Myocyte (in vitro differentiated cells): ENCODE data around the gene RIMBP2. TPM values are rescaled to one million over a fixed set of nuclear protein-coding genes. Genes with fewer than 3 reads are reported as not detected.

Source experiments
- DNase-seq: peaks from one replicate; pipeline ENCODE4 v3.0.0-alpha.2; 2012; ENCODE audit warnings: low read depth
- total RNA-seq: library from RNA; depleted of rRNA; stranded (reverse); fragments of >200 nt; gene quantifications from 2 replicates; pipeline ENCODE4 v1.2.3, GENCODE V29; 2014

Gene RIMBP2
- total RNA-seq, 1 donor from 2014 or later: not detected

DNA sequence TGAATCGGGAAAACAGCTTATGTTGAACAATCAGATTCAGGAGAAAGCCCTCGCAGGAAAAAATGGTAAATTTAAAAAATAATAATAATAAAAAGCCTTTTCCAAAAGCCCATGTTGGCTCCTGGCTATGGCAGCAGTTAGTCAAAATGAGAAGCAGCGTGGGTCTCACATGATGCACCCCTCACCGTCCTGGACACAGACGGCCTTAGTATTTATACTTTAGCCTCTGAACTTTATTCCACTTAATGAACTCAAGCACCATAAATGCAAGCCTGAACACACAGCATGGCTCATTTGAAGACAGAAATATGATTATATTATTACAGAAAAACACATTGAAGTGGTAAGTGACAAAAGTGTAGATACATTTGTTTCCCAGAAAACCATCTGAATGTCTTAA lies 160.9 kb downstream of the RIMBP2 start:
- DNase-seq: no peak

DNA sequence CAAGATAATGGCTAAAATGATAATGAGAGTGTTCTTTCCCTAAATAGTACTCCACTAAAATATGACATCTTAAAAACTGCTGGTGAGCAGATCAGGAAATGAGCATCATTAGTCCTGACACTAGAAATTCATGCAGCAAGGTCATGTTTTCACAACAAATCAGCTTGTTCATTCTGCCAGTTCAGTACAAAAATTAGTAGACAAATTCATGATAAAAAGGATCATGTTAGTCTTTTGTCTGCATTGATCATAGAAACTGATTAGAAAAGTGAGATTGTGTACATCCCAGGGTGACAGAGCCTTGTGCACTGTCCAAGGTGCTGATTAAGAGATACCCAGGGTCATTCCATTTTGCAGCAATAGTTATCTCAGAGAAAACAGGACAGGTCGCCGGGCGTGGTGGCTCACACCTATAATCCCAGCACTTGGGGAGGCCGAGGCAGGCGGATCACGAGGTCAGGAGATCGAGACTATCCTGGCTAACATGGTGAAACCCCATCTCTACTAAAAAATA lies 163.6 kb downstream of the RIMBP2 start:
- no peak for DNase-seq

DNA sequence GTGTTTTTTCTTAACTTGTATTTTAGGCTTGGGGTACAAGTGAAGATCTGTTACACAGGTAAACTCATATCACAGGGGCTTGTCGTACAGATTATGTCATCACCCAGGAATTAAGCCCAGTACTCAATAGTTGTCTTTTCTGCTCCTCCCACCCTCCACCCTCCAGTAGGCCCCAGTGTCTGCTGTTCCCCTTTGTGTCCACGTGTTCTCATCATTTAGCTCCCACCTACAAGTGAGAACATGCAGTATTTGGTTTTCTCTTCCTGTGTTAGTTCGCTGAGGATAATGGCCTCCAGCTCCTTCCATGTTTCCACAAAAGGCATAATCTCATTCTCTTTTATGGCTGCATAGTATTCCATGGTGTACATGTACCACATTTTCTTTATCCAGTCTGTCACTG lies 166.7 kb downstream of the RIMBP2 start:
- no peak for DNase-seq

DNA sequence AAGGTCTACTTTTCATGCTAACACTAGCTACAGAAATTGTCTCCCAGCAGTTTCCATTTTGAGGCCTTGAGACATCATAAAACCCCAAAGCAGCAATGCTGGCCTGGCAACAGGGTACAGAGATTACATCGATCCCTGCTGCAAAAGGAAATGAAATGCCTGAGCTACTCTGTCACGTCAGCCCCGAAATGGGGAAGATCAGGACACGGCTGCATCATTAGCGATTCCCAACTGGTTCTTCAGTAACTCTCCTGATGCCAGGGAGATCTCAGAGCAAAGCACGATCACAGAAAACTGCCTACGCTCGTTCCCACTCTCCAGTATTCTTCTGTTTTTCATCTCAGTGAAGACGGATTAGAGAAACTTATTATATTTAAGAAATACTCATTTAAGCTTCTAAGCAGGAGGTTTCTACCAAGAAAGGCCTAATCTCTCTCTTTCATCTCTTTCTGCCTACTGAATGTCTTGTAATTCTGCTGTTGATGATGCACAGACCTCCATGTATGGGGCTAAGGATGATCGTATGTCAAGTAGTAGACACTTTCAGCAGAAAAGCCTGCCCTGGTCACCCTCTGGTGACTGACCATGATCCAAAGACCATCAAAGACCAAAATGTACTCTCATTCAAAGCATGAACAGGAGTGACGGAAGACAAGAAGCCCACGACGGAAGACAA lies 168.5 kb downstream of the RIMBP2 start:
- no peak for DNase-seq

DNA sequence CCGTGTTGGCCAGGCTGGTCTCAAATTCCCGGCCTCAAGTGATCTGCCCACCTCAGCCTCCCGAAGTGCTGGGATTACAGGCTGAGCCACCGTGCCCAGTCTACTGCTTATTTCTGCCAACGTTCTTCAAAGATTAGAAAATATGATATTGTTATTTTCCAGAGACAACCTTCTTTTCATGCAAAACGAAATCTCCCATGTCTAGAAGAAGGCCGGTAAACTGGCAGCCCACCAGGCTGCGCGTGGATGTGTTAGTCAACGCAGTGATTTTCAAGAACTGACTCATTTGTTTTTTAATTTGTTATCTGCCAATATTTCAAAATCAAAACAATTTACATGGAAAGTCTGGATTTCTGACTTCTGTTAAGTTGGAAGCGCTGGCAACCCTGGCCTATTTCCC lies 169.6 kb downstream of the RIMBP2 start:
- DNase-seq: no peak

DNA sequence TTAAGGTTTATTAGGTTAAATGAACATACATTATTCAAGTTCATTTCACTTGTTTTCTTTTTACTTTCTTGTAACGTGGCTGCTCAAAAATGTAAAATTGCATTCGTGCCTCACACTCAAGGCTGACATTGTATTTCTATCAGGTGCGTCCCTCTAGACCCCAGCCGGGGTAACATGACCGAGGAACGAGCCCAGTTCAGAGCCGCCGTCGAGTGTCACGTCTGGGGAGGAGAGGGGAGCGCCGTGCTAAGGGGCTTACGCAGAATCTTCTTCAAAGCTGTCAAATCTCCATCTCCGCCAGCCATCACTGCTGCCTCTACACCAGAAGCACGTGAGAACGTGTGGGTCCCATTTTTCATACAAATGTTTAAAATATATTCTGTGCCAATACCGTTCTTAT lies 170.6 kb downstream of the RIMBP2 start:
- DNase-seq: no peak

DNA sequence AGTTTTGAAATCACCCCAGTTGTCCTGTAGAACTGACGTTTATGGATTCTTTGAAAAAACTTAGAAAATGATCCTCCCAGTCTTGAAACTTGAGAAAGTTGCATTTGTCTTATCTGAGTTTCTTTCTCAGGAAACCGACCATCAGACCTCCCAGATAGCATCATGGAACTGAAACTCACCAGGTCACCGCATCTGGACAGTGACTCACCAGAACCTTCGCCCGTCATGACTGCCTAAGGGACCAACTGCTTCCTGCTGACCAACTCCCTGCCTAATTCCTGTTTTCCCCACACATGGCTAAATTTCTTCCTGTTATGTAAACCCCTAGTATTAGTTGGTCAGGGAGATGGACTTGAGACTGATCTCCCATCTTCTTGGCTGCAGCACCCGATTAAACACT lies 175.7 kb downstream of the RIMBP2 start:
- no peak for DNase-seq

DNA sequence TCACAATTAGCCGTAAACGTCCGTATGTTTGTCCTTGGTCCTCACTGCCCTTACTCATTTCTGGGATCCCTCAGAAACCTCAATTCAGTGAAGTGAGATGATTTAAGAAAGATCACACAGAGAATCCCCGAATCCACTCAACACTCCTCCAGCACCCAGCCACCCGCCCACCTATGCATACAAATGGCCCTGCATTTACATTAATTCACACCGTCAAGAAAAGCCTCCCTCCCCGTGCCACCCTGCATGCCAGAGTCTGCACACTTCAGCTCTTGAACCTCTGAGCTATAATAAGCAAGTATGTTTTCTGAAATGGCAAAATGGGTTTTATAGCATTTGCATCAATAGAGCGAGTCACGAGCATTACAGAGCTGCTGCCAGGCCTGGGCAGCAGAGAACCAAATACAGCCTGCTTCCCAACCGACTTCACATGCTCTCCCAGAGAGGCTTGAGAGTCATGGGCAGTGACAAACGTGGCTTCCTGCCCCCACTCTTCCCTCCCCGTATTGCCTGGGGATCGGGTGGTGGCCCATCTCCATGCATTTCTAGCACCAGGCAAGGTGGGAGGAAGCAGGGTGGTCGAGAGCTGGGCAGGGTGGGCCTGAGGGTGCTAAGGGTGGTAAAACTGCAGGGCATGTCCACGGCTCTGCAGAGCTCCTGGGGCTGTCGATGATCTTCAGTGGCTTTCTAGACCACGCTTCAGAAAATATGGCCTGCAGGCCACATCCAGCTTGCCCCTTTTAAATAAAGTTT lies 177.6 kb downstream of the RIMBP2 start:
- no peak for DNase-seq

DNA sequence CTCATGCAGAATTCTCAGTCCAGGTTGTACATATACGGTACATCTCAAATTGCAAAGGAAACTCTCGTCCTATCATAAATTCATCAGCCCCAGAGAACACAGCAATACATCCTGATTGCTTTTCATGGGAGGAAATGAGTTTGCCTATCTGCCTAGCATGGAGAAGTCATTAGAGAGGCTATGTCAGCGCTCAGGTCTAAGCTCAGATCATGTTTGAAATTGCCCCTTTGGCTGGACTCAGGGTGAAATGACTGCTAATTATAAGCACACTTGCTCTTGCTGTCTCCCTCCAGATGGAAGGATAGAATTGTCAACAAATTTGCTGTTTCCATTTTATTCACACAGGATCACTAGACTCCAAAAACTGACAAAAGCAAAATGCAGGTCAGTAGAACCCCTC lies 178.4 kb downstream of the RIMBP2 start:
- no peak for DNase-seq

DNA sequence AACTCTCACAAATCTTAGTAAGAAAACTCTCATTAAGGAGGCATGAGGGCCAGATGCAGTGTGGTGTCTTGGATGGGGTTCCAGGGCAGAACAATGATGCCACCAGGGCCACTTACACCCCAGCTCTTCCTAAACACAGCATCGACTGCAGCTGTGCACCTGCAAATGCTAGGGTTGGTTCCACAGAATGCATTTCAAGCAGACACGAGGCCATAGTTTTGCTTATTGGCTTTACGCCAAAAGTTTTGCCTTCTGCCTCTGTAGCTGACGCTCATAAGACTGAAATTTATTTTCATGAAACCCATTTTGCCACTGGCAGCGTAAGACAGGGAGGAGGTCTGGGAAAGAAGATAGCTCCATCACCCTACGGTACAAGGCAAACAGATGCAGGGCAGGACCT lies 179.0 kb downstream of the RIMBP2 start:
- no peak for DNase-seq

DNA sequence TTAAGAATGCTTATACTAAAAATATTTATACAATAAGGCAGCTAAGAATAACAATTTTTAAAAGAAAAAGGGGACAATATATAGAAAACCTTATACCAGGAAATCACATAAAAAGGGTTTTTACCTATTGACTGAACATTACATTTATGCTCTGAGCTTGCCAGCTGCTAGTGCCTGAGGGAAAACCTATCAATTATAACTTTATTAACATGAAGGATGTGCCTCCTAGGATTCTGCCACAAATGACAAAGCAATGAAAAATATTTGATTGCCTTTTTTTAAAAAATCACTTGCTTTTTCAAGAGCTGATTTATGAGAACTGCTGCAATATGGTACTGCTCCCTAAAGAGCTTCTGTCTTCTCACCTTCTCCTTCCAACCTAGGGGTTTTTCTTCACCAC lies 185.7 kb downstream of the RIMBP2 start:
- DNase-seq: no peak

DNA sequence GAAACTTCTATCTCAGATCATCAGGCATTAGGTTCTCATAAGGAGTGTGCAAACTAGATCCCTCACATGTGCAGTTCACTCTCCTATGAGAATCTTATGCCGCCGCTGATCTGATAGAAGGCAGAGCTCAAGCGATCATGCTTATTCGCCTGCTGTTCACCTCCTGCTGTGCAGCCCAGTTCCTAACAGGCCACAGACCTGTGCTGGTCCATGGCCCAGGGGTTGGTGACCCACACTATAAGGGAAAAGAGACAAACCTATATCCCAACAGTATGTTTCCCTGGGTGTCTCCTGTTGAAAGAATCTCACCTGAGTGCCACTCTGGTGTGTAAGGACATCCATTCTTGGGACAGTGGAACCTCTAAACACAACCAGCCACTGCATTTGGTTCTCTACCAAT lies 186.3 kb downstream of the RIMBP2 start:
- no peak for DNase-seq

DNA sequence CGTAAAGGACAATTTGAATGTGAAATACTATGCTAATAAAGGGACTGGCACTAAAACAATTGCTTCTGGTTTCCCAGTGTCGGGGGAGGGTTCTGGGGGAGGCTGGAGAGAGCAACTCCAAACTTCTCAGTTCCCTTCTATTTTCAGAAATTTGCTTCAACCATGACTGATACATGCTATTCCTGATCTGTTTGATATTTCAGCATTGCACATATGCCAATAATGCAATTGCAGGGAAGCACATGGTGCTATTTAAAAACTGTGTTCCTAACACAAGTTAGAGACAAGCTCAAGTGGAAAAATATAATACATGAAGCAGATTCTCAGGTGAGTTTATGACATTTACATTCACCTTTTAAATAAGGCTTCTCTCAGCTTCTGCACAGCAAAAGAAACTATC lies 188.9 kb downstream of the RIMBP2 start:
- DNase-seq: no peak

DNA sequence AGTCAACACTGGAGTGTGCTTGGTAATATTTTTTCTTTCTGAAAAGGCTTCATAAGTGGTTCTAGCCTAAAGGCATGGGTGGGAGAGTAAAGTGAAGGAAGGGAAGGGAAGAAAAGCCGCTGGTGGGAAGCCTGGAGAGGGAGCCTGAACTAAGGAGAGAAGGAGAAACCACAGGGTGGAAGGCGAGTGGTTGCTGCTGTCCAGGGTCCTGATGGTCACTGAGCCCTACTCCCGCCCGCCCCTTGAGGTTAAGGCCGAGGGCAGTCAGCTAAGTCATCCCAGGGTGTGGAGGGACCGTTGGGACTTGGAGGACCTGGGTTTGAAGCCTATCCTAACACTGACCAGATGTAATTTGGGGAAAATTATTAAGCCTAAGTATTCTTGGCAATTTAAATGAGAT lies 189.3 kb downstream of the RIMBP2 start:
- peak; percentile 6 for DNase-seq

DNA sequence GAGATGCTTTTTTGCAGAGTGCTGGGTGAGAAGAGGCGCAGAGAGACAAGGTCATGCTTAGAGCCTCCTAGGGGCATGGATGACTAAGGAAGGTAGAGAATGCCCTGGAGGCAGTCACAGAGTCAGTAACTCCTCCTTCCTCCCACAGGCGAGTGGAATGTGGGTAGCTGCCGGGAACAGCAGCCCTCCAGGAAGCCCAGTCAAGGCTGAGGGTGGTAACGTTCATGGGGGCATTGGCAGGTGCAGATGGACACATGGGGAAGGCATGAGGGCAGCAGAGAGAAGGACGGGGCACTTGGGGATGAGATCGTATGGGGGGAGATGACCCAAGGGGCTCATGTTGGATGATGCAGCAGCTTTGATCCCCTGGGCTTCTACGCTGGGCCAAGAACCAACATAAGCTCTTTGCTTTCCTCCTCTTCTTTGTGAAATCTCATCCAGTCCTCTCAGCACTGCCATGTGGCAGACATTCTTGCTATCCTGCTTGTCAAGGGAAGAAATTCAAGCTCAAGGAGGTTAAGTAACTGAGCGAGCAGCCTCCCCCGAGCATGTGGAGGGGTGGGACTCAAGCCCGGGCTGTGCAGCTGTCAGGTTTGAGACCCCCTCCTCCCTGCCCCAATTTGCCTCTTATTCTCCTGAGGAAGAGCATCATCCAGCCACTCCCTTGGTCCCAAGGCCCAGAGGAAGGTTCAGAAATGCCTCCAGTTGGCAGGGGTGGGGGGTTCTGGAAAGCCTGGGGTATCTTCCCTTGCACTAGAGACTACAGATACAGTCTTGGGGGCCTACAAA lies 190.5 kb downstream of the RIMBP2 start:
- no peak for DNase-seq

DNA sequence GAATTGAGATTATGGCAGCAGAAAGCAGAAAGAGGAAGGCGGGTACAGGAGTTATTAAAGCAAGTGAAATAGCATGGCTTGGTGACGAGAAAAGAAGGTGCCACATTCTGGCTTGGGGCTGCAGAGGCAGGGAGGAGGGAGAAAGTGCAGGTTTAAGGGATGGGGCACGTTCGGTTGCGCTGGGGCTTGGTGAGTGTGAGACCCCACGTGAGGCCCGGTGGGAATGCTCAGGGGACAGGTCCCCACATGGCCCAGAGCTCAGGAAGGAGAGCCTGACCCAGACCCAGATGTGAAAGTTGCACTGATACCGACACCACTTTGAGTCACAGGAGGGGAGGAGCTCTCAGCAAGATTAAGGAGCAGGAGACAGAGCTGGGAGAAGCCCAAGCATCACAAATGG lies 191.3 kb downstream of the RIMBP2 start:
- DNase-seq: no peak

DNA sequence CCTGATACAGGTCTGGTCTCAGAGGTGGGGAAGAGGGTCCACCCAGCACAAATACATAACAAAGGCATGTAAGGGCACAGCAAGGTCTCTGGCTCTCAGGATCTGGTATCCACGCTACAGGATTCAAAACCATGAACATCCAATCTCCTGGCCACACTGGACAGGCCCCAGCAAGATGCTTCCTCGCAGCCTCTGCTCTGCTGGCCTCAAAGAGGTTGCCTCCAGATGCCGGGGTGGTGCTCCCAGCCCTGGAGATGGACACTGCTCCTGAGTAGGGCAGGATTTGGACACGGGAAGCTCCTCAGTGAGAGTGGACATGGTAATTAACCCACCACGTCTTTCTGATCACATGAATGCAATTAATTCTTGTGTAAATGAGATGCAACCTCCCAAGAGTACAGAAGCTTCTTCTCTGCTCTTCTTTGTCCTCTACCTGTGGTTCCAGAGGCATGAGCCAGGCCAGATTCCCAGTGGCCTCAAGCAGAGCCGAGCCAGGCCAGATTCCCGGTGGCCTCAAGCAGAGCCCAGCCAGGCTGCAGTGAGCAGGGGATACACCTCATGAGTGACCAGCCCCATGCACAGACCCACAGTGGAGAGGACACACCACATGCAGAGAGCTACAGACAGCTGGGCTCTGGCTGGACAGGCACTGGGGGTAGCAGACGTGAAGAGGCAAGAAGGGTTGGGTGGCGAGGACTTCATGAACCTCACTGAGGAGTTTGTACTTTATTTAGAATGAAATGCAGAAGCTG lies 192.1 kb downstream of the RIMBP2 start:
- no peak for DNase-seq

DNA sequence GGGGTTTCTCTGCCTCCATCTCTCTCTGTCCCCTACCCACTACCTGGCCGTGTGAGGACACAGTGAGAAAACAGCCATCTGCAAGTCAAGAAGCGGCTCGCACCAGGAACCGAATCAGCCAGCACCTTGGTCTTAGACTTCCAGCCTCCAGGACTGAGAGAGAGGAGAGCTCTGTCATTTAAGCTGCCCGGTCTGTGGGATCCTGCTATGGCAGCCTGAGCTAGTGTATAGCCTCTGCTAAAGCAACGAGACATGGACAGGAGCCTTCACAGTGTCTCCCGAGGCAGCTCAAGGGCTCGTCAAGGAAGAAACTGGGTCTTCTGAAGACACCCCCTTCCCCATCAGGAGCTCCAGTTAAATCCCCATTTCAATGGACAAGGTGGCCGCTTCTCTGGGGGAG lies 192.9 kb downstream of the RIMBP2 start:
- no peak for DNase-seq

DNA sequence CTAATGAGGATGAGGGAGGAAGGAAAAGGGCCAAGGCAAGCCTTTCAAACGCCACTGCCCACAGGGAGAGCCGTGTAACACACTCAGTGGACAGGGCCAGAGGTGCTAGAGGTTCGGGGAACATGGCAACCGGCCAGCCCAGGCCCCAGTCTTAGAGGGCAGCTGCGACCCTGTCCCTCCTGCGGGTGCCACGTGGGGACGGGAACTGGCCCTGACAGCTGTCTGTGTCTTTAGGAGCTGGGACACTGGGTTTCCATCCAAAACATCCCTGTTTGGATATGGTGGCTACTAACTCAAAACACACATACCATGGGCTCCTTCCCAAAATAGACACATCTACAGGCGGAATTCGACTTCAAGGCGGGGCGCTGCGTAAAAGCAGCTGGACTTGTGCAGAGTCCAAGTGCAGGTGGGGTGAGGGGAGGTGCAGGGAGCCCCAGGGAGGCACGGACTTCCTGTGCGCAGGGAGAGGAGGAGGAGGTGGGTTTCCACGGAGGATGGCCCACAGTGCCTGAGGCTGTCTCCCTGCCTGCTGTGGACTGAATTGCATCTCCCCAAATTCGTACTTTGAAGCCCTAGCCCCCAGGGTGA lies 193.8 kb downstream of the RIMBP2 start:
- no peak for DNase-seq

DNA sequence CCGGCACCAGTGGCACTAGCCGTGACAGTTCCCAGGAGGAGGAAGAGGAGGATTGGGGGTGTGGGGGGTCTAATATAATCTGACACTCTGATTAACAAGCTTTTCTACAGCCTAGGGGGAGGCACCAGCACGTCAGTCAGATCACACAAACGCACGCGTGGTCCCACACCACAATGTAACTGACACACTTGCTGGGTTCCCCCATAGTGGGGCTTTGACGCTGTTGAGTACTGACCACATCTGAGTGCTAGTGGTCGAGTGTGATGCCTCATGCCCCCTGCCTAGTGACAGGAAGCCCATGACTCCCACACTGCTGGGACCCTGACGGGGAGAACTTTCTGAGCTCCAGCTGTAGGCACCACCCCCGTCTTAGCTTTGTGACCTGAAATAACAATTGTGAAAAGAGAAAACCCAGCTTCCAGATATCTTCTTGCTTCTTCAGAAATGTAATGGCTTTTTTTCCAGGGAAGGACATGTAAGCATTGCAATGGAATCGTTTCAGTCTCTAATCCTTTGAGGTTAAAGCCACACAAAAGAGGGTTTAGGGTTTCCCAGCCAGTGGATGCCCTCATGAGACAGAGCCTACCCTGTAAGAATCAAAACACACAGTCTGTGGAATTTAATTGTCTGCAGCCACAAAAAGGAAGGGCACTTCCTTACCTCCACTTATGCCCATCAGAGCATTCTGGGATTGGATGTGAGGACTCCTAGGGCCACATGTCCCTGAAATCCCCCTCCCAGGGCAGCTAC lies 194.5 kb downstream of the RIMBP2 start:
- no peak for DNase-seq
